Osteoblast (primary cell): Measurements from ENCODE around the gene C11orf52. TPM values are rescaled to one million over a fixed set of nuclear protein-coding genes. Genes with fewer than 3 reads are reported as not detected.

ENCODE experiments used
- DNase-seq: peaks from one replicate; pipeline ENCODE4 v3.0.0; 2011; ENCODE audit warnings: low spot score, mixed read lengths; ENCODE audit not compliant: insufficient read length; ENCODE audit errors: missing footprints
- H2AFZ ChIP-seq: 2 replicates; pipeline ENCODE4 v1.6.0; 2011; ENCODE audit warnings: mild to moderate bottlenecking, low read length
- H3K27ac ChIP-seq: 2 replicates; pipeline ENCODE4 v1.5.1; 2011; ENCODE audit warnings: mild to moderate bottlenecking, low read depth, low read length, moderate library complexity
- H3K27me3 ChIP-seq: 2 replicates; pipeline ENCODE4 v1.6.0; 2012; ENCODE audit warnings: mild to moderate bottlenecking, control low read depth, inconsistent platforms, low read length, moderate library complexity; ENCODE audit not compliant: insufficient read depth
- H3K36me3 ChIP-seq: 2 replicates; pipeline ENCODE4 v1.5.1; 2011; ENCODE audit warnings: mild to moderate bottlenecking, low read length, control low read depth, moderate library complexity; ENCODE audit not compliant: insufficient read depth
- H3K4me1 ChIP-seq: 2 replicates; pipeline ENCODE4 v1.5.1; 2011; ENCODE audit warnings: mild to moderate bottlenecking, low read length, control low read depth, moderate library complexity; ENCODE audit not compliant: insufficient read depth
- H3K4me2 ChIP-seq: 2 replicates; pipeline ENCODE4 v1.6.0; 2011; ENCODE audit warnings: mild to moderate bottlenecking, low read length; ENCODE audit not compliant: insufficient read depth
- H3K4me3 ChIP-seq: fragments of 200-600 bp; sonication (generic); 3 replicates; pipeline ENCODE4 v1.5.1; 2012; ENCODE audit warnings: mild to moderate bottlenecking, low read length, inconsistent platforms; ENCODE audit not compliant: insufficient read depth
- H3K79me2 ChIP-seq: 2 replicates; pipeline ENCODE4 v1.6.0; 2012; ENCODE audit warnings: mild to moderate bottlenecking, low read length, control low read depth, inconsistent platforms; ENCODE audit not compliant: insufficient read depth
- H3K9me3 ChIP-seq: 2 replicates; pipeline ENCODE4 v1.5.1; 2011; ENCODE audit warnings: low read depth, low read length, control low read depth
- H4K20me1 ChIP-seq: 2 replicates; pipeline ENCODE4 v1.6.0; 2012; ENCODE audit warnings: mild to moderate bottlenecking, low read length, control low read depth; ENCODE audit not compliant: insufficient read depth
- CTCF ChIP-seq: IDR thresholded peaks from 2 replicates; pipeline ENCODE4 v1.5.1; 2011; ENCODE audit warnings: mild to moderate bottlenecking, low read depth, low read length, moderate library complexity; ENCODE audit errors: extremely low read depth
- total RNA-seq: library from RNA; depleted of rRNA; stranded (reverse); fragments of >200 nt; gene quantifications from 2 replicates; pipeline ENCODE4 v1.2.3, GENCODE V29; 2012

The C11orf52 gene
- total RNA-seq, 1 donor: 1.4 TPM

DNA sequence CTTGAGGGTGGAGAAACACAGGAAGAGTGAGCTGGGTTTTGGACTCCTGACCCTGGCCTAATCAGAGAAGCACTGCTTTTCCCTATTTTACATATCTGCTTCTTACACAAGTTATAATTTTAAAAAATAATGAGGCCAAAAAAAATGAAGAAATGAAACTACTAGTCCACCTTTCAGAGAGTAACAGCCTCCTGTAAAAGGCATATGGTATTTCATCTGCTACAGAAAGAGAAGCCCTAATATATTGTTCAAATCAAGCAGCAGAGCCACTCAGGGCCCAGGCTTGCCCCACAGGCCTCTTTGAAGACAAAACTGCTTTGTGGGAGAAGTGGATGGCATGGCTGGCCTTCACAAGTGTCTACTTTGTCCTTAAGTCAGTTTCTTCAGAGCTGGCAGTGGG is 28.4 kb downstream of the C11orf52 start:
- TF ChIP-seq CTCF: no peak
- DNase-seq: no peak
- Histone ChIP-seq H2AFZ (no peak overlapping the region), H3K27me3 (no peaks in the 10 kb centered on the region), H3K36me3 (no peaks in the 10 kb centered on the region), H3K9me3 (no peaks in the 10 kb centered on the region), H3K79me2 (peaks cover 9% of the 10 kb centered on the region), H3K27ac (no peak overlapping the region), H3K4me3 (no peak overlapping the region), H3K4me2 (no peak overlapping the region), H3K4me1 (peaks cover 38% of the 10 kb centered on the region), H4K20me1 (no peaks in the 10 kb centered on the region)

DNA sequence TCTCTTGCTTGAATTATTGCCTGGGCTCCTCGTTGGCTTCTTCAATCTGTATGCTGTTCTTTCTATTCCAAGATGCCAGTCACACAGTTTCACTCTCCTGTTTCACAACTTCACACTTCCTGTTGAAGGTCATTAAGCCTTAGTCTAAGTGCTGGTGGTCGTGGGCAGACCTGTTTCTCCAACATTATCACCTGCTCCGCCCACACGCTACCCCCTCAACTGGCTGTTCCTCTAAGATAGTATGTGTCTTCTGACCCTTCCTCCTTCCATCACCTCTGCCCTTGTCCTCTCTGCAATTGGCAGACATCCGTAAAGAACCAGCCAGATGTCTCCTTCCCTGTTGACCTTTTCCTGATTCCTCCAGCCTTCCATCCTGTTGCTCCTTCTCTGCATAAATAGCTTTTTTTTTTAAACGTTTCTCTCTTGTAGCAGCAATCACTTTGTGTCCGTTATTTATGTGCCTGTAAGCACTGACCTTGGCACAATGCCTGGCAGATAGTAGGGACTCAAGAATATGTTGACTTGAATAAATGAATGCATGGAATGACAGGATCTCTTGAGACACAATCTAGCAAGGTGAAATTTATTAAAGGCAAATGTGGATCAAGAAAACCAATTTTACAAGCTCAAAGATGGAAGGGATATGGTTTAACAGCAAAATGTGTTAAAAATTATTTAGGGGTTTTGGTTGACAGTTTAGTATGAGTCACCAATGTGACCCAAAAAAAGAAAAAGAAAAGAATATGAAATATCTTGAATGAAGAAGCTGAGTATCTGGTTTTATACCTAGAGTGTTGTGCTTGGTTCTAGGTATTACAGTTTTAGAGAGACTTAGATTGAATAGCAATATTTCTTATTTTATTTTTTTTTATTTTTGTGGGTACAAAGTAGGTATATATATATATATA is 31.1 kb downstream of the C11orf52 start:
- Histone ChIP-seq H3K27ac (no peak overlapping the region), H3K4me2 (no peak overlapping the region), H3K4me3 (no peak overlapping the region), H3K27me3 (no peaks in the 10 kb centered on the region), H3K9me3 (no peaks in the 10 kb centered on the region), H2AFZ (no peak overlapping the region), H3K36me3 (no peaks in the 10 kb centered on the region), H3K79me2 (peaks cover 9% of the 10 kb centered on the region), H4K20me1 (no peaks in the 10 kb centered on the region), H3K4me1 (peaks cover 15% of the 10 kb centered on the region)
- no peak for DNase-seq
- TF ChIP-seq CTCF: no peak

- H3K9me3 ChIP-seq: no peaks in the 10 kb centered on the region
- H2AFZ ChIP-seq: no peak overlapping the region
- H3K4me1 ChIP-seq: peaks cover 2% of the 10 kb centered on the region
- no peak for DNase-seq
- H3K79me2 ChIP-seq: peaks cover 7% of the 10 kb centered on the region
- TF ChIP-seq CTCF: no peak
- no peaks in the 10 kb centered on the region for H4K20me1 ChIP-seq
- H3K27me3 ChIP-seq: no peaks in the 10 kb centered on the region
- H3K4me3 ChIP-seq: no peak overlapping the region
- no peak overlapping the region for H3K27ac ChIP-seq
- H3K4me2 ChIP-seq: no peak overlapping the region
- H3K36me3 ChIP-seq: no peaks in the 10 kb centered on the region
Observed at GRCh38 chr11:111951565-111951964, 32.9 kb downstream of the C11orf52 start.

- no peaks in the 10 kb centered on the region for H3K9me3 ChIP-seq
- no peak for DNase-seq
- no peaks in the 10 kb centered on the region for H3K79me2 ChIP-seq
- H3K4me2 ChIP-seq: no peak overlapping the region
- no peak overlapping the region for H3K4me3 ChIP-seq
- no peaks in the 10 kb centered on the region for H3K4me1 ChIP-seq
- H3K36me3 ChIP-seq: no peaks in the 10 kb centered on the region
- H2AFZ ChIP-seq: no peak overlapping the region
- H3K27ac ChIP-seq: no peak overlapping the region
- TF ChIP-seq CTCF: no peak
- no peaks in the 10 kb centered on the region for H4K20me1 ChIP-seq
- H3K27me3 ChIP-seq: no peaks in the 10 kb centered on the region
Observed at GRCh38 chr11:111954154-111954553, 35.4 kb downstream of the C11orf52 start.
